GM12801 (cell line): ENCODE measurements around the gene FAM13A.

ENCODE experiments used
- TF ChIP-seq, protein P1 (sequence below): IDR thresholded peaks from one replicate; pipeline ENCODE4 v1.5.1; 2011; ENCODE audit warnings: control low read depth; ENCODE audit not compliant: insufficient read length; ENCODE audit errors: extremely low read depth

FAM13A gene

DNA sequence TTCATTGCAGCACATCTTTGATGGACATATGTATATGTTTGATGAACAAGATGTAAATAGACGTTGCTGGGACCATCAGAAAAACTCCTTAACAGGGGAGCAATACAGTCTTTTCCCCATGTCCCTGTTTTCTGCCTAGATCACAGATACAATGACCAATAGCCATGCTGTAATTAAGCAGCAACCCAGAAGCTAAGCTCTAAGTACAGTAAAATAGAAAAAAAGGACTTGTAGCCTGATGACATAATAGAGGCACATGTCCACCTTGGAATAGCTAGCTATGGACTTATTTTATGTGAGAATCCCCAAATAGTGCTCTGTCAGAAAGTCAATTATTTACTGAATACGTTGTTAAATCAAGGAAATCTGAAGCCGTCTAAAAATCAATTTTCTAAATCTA lies 14.9 kb downstream of the FAM13A start:
- TF ChIP-seq, protein P1, sequence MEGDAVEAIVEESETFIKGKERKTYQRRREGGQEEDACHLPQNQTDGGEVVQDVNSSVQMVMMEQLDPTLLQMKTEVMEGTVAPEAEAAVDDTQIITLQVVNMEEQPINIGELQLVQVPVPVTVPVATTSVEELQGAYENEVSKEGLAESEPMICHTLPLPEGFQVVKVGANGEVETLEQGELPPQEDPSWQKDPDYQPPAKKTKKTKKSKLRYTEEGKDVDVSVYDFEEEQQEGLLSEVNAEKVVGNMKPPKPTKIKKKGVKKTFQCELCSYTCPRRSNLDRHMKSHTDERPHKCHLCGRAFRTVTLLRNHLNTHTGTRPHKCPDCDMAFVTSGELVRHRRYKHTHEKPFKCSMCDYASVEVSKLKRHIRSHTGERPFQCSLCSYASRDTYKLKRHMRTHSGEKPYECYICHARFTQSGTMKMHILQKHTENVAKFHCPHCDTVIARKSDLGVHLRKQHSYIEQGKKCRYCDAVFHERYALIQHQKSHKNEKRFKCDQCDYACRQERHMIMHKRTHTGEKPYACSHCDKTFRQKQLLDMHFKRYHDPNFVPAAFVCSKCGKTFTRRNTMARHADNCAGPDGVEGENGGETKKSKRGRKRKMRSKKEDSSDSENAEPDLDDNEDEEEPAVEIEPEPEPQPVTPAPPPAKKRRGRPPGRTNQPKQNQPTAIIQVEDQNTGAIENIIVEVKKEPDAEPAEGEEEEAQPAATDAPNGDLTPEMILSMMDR, result no peak

DNA sequence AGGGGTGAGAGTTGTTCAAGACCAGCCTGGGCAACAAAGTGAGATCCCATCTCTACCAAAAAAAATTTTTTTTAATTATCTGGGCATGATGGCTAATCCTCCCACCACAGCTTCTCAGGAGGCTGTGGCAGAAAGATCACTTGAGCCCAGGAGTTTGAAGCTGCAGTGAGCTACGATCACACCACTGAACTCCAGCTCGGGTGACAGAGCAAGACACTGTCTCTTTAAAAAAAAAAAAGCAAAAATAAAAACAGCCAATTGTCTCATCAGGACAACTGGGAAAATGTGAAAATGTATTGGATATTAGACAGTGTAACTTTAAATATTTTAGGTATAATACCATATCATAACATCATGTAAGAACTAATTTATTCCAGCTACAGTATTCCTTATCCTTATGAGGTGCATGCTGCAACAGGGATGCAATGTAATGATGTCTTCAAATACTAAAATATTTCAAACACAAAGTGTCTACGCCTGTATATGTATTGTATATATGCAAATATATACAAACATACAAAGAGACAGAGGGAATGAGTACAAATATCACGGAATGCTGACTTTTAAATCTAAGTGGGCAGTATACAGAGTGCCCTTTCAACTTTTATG lies 17.2 kb downstream of the FAM13A start:
- TF ChIP-seq, protein P1, result no peak

DNA sequence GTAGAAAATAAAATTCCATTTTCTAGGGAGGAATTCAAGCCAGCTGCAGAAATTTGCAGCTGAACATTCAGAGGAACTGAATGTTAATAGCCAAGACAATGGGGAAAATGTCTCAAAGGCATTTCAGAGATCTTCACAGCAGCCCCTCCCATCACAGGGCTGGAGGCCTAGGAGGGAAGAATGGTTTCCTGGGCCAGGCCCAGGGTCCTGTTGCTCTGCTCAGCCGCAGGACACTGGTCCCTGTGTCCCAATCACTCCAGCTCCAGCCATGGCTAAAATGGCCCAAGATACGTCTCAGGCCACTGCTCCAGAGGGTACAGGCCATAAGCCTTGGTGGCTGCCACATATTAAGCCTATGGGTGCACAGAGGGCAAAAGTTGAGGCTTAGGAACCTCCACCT lies 20.4 kb downstream of the FAM13A start:
- TF ChIP-seq, protein P1, result no peak

DNA sequence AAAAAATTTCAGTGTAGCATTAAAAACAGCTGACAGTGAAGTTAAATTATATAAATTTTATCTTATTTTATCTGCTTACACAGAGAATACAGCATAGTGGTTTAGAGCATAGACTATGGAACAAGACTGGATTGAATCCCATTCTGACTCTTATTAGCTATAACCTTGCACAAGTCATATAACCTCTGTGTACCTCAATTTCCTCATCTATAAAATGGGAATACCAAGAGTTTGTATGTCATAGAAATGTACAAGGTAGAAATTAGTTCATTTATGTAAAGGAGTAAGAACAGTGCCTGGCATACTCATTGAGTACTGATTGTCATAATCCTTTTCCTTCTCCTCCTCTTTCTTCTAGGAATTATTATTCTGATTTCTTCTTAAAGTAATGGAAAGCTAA lies 25.7 kb downstream of the FAM13A start:
- TF ChIP-seq, protein P1, result no peak

DNA sequence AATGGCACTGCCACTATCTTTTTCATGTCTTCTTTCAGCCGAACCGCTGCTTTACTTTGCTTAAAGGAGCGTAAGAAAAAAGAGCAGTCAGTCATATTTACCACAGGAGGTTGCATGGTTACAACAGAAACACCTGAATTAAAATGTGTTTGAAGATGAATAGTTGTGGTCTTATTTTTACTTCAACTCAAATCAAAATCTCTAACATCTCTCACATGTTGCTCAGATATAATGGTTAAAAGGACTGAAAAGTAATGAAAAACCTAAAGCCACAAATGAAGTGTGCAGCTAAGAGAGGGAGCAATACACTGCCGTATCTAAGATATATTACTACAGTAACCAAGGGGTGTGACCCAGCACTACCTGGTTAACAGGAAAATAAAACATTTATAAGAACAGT lies 27.4 kb downstream of the FAM13A start:
- TF ChIP-seq, protein P1, result no peak

DNA sequence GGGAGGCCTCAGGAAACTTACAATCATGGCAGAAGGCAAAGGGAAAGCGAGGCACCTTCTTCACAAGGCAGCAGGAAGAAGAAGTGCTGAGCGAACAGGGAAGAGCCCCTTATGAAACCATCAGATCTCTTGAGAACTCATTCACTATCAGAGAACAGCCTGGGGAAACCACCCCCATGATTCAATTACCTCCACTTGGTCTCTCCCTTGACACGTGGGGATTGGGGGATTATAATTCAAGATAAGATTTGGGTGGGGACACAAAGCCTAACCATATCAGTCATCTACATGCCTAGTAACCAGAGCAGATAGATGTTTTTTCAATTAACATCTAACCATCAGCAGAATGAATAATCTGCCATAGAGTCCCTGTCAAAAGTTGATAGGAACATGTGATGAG lies 30.4 kb downstream of the FAM13A start:
- TF ChIP-seq, protein P1, result no peak

DNA sequence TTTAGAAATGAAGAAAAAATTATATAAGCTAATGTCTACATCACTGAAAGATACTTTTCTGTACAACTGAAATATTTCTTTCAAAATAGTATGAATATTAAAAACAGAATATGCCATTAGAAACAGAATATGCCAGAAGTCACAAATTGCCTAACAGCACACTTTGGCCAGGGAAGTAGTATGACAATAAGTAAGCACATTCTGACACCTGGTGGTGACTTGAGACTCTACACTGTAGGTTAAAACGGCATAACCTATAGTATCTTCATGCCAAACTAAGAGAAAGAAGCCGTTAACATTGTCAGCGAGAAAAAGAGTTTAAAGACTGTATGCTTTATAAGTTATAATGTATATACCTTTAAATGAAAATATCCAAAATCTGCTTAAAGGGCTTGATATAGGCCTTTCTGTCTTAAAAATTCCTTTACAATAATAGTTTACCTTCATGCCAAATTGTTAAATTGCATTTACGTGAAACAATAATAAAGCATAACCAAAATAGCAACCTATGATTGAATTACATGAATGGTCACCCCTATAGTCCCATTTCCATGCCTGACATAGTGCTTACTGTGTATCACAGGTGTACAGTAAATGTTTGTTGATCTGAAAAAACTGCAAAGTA lies 32.8 kb downstream of the FAM13A start:
- TF ChIP-seq, protein P1, result no peak
